Bone marrow (tissue), 2 donors: ENCODE data around the gene MRTFA.
"Not testable (repeated sequence)": the region's sequence is repeated elsewhere in the genome, so short reads cannot be mapped to it uniquely, and the experiment has no call there.

ENCODE experiments used
- DNase-seq, 2 donors: peaks; one replicate each; lab custom pipeline; 2025; lab: John Stamatoyannopoulos, UW

MRTFA gene

DNA sequence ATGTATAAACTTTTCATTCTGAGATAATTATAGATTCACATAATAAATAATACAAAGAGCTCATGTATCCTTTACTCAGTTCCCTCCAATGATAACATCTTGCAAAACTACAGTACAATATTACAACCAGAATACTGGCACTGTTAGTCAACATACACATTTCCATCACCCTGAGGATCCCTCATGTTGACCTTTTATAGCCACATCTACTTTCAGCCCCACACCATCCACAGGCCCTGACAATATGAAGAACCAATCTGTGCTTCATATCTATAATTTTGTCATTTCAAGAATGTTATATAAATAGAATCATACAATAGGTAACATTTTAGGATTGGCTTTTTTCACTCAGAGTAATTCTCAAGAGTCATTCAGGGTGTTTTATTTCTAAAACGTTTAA, 115.5 kb downstream of the MRTFA start:
- DNase-seq, result no peak

DNA sequence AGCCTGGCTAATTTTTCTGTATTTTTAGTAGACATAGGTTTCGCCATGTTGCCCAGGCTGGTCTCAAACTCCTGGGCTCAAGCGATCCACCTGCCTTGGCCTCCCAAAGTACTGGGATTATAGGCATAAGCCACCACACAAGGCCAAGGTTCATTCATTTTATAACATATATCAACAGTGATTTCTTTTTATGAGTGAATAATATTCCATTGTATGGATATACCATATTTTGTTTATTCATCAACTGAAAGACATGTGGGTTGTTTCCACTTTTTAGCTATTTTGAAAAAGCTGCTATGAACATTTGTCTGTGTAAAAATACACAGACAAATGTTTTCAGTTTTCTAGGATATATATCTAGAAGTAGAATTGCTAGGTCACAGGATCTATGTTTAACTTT, 116.0 kb downstream of the MRTFA start:
- DNase-seq, result no peak

DNA sequence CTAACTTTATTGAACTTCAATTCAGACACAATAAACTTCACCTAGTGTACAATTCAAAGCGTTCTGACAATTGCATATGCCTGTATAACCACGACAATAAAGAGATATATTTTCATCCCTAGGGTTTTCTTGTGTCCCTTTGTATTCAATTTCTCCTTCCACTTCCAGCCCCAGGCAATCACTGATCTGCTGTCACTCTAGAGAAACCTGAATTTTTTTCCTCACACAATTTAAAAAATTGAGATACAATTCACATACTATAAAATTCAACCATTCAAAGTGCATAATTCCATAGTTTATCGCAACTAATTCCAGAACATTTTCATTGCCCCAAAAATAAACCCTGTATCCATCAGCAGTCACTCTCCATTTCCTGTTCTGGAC, 116.6 kb downstream of the MRTFA start:
- DNase-seq, result no peak

DNA sequence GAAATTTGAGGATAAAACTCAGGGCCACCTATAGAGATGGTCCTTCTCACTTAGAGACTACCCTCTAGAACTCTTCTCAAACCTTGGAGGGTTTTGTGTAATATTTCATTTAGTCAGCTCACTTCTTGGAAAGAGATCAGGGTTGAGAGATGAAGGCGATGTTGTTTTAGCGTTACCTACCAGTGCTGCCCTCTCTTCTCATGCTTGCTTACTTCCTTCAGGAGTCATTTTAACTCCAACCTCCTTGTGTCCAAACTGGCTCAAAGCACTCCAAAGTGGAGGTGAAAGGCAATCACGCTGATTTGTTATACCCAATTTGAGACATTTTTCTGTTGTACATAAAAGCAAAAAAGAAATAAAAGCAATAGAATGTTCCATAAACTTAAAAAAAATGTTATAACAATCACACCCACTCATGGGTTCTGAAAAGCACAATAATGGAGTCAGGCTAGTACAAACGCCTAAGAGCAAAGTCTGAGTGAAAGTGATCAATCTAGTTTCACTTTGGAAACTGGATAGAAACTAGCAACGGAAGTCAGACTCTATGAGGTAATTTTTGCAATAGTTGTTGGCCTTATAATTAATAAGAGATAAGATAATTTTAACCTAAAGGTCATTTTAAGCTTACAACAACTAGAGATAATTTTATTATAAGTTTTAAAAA, 117.1 kb downstream of the MRTFA start:
- DNase-seq, result no peak

DNA sequence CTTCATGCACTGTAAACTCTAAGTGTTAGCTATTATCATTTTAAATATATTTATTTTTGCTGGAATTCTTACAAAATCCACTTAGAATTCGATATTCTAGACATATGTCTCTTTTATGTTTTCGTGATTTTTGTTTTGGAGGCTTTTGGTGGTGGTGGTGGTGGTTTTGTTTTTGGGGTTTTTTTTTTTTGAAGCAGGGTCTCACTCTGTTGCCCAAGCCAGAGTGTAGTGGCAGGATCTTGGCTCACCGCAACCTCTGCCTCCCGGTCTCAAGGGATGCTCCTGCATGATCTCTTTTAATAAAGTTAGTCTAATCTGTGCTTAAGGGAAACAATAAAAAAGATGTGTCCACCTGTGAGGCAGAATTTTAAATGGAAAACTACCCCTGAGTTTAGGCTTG, 117.7 kb downstream of the MRTFA start:
- DNase-seq, result no peak

DNA sequence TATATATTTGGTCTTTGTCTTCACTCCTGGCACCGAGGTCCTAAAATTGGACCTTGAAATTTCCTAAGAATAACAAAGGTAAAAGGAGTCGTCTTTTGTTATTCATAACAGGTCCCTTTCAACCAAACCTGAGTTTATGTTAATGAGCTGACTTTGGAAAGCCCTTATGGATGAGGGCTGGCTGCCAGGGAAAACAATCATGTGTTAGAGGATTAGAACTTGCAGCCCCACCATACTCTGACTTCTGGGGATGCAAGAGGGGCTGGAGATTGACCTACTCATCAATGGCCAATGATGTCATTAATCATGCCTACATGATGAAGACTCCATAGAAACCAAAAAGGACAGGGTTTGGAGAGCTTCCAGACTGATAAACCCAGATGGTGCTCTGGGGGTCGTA, 118.9 kb downstream of the MRTFA start:
- DNase-seq, result no peak

DNA sequence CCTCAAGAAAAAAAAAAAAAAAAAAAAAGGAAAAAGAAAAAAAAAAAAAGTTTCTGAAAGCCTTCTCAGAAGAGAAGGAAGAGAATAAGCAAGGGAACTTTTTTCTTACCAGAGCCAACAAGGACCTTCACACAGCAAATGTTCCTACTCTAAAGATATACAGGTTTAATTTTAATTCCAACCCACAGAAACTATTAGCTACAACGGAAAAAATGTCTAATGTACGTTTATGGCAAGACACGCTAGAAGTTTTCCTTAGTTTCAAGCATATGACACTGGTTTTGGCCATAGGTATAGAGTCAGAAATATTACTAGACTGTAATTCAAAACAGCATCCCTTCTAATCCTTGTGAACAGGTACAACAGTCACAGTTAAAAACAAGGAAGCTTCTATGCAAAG, 120.1 kb downstream of the MRTFA start:
- DNase-seq, result no peak

DNA sequence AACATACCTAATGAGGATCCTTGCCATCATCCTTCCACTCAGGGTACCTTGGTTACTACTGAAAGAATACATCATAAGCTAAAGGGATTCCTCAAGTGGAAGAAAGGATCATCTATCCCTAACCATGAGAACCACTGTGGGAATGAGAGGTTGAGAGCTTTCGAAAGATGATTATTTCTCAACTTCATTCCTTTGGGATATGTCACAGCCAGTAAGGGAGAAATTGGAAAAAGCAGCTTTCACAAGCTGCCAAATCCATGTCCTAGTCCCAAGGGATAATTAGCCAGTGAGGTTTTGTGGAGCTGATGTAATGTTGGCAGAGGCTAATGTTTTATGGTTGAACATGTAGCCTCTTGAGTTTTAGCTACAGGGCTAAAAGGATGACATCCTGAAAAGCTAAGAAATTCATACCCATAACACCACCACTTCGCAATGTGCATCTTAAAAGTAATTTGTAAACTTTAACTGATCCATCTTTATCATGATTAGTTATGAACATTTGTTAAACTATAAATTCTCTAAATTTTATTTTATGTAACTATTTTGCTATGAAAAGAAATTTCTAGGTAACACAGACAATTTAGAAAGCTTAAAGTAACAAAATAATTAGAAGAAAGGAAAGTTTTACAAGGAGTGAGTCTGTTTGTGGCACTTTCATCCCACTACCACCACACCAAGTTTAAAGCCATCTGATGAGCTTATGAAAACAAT, 123.9 kb downstream of the MRTFA start:
- DNase-seq, result no peak

DNA sequence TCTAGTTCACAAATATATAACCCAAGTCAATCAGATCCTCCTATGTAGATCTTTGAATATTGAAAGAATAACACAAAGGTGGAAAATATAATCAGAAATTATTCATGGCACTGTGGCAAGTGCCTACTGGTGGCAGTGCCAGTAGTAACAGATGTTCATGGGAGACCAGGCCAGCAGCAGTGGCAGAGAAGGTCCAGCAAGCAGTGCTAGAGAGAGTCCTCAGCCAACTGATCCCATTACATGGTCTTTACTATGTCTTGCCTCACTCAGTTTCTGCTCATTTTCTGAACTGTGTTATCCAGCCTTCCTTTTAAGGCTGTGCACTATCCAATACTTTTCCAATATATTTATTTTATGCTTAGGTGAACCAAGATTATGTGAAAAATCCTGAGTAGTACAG, 124.9 kb downstream of the MRTFA start:
- no peak for DNase-seq

DNA sequence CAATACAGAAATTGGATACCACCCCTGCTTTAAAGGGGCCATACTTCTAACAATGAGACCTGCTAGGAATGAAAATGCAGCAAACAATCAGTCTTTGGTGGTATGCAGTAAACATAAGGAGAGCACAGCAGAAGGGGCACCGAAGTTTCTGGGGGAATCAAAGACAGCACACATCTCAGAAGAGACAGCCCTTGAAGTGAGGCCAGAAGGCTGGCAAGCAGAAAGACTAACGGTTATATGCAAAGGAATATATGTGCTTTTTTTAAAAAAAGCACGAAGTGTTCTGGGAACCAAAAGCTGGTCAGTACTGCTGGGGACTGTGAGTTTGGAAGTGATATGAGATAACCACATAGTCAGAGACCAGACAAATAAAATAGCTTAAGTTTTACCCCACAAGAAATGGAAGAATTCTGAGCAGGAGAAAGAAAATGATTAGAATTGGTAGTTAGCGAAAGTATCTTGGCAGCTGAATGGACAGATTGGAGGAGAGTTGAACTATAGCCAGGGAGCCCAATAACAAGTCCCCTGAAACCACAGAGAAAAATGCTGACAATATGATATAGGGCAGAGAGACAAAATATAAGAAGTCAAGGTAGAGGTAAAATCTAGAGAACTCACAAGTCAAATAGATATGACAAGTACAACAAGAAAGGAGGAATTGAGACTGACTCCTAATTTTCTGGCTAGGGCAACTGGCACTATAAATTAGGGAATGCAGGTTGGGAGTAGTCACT, 125.7 kb downstream of the MRTFA start:
- no peak for DNase-seq

DNA sequence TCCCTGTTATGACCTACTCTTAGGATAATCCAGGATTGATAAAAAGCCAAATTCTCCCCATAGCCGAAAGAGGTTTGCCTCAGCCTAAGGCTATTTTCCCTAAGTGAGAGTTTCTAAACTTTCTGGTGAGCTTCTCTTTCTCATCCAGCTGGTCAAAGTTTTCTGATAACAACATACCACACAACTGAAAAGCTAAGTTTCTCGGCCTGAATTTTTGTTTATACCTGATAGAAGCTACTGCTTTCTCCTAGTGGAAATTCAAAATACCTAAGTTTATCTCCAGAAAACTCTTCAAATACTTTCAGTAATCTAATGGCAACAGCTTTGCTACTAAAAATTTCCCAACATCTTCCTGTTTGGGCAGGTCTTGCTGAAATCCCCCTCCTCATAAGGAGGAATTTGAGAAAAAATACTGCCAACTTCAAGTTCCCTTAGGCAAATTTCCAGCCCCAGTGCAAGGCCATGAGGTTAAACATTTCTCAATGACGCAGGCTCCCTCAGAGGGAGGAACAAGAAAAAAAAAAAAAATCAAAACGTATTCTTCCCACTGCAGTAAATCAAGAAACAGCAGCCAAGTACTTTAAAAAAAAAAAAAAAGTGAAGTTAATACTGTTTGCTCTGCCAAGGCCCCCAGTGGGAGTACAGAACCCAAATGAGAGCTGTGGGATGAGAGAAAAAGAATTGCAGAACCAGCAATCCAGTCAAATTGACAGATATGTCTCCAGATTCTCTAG, 127.0 kb downstream of the MRTFA start:
- peak in 1 of 2 donors; percentile 43 for DNase-seq

DNA sequence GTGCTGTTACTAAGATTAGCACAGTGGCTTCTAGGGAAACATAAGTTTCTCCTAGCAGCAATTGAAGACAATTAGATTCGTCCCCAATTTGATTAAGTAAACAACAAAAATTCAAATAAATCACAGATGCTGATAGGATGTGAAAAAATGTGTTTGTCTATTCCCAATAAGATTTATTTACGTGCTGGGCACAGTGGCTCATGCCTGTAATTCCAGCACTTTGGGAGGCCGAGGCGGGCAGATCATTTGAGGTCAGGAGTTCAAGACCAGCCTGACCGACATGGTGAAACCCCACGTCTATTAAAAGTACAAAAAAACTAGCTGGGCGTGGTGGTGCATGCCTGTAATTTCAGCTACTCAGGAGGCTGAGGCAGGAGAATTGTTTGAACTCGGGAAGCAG, 128.5 kb downstream of the MRTFA start:
- DNase-seq, result not testable (repeated sequence)

DNA sequence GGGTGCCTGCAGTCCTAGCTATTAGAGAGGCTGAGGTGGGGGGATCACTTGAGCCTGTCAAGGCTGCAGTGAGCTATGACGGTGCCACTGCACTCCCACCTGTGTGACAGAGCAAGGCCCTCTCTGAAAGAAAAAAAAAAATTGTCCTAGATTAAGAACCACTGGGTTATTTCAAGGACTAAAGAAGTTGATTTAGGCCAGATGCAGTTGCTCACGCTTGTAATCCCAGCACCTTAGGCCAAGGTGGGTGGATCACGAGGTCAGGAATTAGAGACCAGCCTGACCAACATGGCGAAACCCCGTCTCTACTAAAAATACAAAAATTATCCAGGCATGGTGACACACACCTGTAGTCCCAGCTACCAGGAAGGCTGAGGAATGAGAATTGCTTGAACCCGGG, 129.0 kb downstream of the MRTFA start:
- no peak for DNase-seq

DNA sequence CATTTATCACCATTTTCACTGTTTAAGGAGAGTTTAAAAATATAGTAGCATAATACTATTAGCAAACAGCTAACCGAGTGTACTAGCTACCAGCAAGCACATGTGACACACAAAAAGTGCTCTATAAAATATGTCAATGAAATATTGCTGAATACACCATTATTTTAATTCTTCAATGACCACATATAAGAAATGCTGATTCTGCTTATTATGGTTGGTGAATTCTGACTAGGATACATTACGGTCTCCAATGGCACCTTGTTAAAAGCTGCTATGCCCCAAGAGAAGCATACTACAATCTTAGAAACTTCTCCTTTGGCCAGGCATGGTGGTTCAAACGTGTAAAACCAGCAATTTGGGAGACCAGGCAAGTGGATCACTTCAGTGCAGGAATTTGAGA, 129.8 kb downstream of the MRTFA start:
- no peak for DNase-seq

DNA sequence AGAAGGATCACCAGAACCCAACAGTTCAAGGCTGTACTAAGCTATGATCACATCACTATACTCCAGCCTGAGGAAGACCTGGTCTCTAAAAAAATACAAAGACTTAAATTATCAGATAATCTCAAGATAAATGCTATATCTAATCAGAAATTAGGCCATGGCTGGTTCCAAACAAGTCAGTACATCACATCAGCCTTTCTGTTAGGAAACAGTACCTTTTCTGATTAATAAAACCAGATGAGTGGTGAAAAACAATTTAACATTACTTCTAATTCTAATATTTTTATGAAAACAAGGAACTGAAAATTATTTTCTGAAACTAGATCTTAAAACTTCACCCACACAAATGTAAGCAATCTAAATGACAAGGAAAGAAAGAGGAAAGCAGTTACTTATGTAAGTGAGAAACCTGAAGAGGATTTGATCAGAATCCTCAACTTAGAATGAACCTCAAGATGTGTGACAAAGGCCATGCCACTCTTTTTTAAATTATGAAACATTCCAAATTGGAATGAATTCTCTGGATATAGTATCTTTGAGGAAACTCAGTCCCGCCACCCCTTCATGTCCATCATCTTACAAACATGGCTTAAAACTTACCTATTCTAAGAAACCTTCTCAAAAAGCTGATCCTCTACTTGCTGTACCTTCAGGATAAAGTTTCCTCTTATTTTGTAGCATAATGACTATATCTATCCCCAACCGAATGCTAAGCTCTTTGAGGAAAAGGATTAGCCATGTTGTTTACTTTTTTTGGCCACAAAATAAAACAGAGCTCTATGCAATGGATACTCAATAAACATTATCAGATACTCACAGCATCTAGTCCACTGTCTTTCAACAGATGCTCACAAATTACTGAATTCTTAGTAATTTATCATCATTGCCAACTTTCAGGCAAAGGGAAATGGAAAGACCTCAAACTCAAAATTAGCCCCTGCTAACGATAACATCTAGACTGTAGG, 132.0 kb downstream of the MRTFA start:
- DNase-seq, result no peak

DNA sequence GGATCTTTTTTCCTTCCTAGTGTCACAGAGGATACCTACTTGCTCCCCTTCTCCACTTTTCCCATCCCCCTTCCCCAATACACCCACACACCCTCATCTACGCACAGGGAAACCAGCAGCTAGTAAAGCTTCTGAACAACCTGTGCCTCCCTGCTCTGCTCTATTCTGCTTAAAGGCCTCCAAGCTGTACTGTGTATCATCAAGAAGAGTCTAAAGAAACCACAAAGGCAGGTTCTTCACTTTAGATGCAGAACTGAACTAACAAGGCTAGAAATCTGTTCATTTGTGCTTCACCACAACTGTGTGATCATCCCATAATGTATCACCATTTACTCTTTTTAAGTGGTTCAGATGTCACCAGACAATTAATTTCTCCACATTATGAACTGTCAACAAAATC, 133.6 kb downstream of the MRTFA start:
- DNase-seq, result no peak

DNA sequence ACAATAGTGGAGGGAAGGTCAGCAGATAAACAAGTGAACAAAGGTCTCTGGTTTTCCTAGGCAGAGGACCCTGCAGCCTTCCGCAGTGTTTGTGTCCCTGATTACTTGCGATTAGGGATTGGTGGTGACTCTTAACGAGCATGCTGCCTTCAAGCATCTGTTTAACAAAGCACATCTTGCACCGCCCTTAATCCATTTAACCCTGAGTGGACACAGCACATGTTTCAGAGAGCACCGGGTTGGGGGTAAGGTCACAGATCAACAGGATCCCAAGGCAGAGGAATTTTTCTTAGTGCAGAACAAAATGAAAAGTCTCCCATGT, 136.1 kb downstream of the MRTFA start:
- DNase-seq, result not testable (repeated sequence)

DNA sequence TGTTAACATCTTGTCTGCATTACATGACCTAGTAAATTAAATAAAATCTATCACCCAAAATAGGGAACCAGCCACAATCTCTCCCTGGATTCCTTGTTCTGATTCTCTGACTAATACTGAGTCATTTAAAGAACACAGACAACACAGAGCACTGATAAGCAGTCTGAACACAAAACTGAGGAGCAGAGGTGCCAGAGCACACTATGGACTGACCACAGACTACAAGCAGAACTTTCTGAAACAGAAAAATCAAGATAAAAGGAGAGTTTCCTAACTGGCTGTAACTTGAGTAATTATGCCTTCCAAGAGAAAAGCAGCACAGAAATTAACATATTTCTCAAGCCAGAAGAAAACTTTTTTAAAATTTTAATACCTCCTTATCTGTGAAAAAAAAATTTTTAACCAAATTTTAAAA, 137.3 kb downstream of the MRTFA start:
- DNase-seq, result peak in 1 of 2 donors; percentile 82

DNA sequence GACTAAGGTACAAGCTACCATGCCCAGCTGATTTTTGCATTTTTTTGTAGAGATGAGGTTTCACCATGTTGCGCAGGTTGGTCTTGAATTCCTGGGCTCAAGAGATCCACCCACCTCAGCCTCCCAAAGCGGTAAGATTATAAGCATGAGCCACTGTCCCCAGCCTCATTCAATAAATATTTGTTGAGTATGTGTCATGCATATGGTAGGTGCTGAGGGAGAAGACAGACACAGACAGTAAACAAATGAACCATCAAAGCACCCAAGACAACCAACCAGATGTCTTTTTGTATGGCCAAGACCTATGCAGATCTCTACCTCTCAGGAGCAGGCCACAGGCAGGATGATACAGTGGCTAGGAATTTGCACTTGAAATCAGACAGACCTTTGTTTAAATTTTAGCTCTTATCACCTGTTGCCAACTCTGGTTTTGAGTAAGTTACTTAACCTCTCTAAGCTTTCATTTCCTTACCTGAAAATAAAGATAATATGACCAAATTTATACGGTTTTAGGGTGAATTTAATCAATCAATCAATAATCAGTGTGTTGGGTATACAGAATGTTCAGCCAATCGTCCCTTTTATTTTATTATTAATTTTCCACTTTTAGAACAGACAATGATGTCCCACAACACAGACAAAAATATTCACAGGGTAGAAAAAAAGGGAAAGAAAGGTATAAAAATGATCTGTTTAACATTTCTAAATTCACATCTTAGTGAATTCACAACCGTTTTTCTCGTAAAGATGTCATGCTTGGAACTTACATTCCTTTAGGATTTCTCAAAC, 137.9 kb downstream of the MRTFA start:
- no peak for DNase-seq

DNA sequence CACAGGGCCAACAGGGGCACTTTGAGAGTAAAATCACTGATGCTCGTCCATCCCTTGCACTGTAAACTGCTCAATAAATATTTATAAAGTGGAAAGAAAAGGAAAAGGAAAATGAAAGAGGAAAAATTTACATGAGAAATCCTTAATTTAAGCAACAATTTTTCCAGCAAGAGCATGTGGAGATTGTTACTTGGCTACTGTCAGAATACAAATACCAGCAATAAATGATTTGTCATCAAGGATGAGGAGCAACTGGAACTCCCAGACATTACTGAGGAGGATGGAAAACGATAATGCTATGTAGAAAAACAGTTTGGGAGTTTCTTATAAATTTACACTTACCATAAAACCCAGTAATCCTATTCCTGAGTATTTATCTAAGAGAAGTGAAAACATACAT, 143.1 kb downstream of the MRTFA start:
- DNase-seq, result no peak
